HPDE6-E6E7 (cell line): Measurements from ENCODE around the gene NIPAL3.

ENCODE experiments used
- DNase-seq: peaks from one replicate; pipeline ENCODE4 v3.0.0; 2011; ENCODE audit warnings: missing footprints; ENCODE audit errors: extremely low spot score

NIPAL3 gene

DNA sequence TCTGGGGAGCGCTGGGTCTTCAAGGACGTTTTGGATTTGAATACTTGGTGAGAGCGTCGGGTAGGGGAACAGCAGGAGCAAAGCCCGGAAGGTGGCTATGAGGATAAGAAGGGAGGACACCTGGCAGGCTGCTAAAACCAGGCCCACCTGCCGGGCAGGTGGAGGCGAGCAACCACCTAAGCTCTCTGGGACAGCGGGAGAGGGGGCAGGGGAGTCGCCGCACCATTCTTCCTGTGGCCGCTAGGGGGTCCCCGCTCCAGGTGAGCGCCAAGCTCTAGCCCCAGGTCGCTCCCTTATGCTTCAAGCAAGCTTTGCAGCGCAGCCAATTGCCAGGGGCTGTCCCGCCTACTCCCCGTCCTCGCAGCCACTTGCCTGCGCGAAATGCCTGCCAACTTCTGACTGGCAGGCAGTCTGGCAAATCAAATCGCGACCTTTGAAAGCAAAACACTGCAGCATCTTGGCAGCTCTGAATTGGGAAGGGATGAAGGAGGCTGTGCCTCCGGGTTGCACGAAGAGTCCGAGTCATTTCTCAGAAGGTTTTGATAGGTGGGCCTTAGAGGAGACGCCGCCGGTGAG is at the start of gene NIPAL3:
TSS of gene NIPAL3 (plus strand) at position 469 of the 576 bp plus-strand sequence. CDS start 3,746 bp downstream, outside the sequence.
- peak; percentile 90 for DNase-seq

DNA sequence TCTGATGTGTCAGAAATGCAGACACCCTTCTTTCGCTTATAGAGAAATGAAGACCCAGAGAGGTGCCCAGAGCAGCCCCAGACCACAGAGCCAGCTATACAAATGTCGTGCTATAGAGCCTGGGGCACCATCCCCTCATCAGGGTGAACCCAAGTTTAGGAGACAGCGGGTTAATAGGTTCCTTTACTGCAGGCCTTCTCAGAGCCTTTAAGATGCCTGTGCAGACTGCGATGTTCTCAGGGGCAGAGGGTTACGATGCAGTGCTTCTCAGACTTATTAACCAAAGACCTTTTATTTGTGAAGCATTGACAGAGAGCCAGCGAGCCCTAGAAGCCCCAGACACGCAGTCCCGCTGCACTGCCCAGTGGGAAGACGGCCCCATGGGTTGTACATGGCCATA is 48.9 kb upstream of the NIPAL3 start:
- no peak for DNase-seq

DNA sequence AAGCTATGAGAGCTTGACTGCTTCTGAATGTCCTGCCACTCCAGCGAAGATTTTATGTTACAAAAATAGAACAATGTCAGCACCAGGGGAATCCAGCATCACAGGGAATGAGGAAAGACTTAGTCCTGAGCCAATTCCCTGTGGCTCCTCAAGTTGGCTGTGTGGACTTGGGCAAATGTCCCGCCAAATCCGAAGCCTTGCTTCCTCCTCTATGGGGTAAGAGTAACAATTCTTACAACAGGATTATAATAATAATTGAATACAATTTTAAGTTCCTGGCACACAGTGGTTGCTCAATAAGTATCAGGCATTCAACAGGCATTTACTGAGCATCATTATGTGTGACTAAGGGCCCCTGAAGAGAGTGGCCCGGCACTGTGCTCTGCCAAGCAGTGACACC is 46.4 kb upstream of the NIPAL3 start:
- no peak for DNase-seq

DNA sequence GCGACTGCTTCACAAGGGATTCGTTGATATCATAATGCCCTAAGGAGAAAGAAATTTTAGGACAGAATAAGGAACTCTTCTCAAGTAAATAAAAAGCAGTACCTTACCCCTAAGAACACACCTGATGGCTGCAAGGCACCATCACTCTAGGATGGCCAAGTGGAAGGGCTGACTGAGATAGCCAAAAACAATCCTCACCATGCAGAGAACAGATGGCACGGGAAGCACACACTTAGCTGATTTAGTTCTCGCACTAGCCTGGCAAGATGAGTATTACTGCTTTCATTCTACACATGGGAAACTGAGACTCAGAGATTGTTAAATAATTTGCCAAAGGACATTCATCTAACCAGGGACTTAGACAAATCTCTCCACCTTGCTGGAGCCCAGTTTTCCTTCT is 45.8 kb upstream of the NIPAL3 start:
- no peak for DNase-seq

GRCh38 chr1:24373044-24373443 is 42.6 kb upstream of the NIPAL3 start:
- no peak for DNase-seq

- no peak for DNase-seq
Observed at GRCh38 chr1:24373710-24374109, 41.9 kb upstream of the NIPAL3 start.

- DNase-seq: peak; percentile 65
Observed at GRCh38 chr1:24374891-24375786, 40.5 kb upstream of the NIPAL3 start.

DNA sequence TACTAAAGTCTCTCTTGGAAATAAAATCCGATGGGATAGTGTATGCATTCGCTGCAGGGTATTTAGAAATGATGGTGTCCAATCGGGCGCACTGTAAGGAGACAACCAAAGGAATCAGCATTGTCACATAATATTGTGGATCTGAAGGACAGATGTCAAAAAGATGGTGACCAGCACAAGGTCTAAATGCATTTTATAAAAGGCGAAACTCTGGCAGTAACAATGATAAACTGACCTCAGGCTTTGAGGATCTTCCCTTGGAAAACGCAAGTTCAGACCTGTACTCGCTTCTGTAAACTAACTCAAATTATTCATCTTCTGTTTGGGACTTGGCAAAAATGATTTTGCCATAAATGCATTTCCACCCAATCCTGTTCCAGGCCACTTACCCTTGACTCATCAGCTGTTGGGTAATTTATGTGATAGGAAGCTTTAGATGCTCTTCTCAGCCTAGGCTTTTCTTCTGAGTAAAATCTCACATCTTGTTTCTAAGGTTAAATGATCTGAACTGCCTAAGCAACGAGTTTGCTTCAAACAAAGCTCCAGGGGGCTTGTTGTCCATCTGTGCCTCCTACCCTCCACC is 35.8 kb upstream of the NIPAL3 start:
- DNase-seq: peak; percentile 76

DNA sequence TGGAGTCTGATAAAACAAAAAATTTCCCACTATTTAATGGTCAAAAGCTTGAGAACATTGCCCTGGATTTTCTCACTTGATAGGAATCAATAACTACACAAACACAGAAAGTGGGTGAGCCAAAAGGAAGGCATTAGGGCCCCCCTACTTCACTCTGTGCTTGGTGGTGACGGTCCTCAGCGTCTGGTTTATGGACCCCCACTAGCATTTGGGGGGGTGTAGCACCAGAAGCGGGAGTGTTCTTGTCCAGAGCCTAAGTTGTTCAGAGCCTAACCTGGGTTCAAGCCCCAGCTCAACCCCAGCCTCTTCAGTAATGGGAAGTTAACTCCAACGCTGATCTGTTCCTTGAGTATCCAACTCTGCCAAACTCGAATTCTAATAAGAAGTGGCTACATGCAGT is 35.1 kb upstream of the NIPAL3 start:
- no peak for DNase-seq

DNA sequence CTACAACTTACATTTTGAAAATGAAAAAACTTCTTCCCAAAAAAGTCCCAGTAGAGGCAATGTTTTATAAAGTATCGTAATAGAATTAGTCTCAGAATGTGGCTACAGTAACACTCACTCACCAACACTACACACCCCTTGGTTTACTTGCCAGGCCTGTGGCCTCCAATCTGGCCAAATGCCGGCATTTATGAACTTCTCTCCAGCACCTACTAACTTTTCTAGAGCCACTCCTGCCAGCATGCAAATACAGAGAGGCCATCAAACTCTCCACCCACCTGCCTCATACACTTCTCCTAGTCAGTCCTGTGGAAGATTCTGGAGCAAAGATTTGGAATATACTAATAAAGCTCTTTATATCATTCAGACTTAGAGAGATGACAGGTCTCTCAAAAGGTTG is 34.3 kb upstream of the NIPAL3 start:
- DNase-seq: no peak

DNA sequence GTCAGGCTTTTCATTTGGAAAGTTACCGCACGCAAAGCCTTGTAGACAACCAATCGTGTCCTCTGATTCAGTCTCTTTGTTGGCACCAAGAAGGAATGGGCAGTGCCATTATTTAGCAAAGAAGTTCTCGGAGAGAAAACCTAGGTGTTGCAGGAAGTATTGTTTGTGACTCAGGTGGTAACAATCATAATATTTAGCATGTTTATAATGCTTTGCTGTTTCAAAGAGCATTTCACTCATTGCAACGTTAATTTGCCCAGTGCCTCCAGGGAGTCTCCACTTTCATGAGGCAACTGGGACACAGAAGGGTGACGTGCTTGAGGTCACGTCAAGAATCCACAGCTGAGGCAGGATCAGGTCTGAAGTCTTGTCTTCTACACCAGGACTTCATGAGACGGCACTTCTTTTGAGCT is 33.4 kb upstream of the NIPAL3 start:
- DNase-seq: peak; percentile 56

- no peak for DNase-seq
Observed at GRCh38 chr1:24383381-24383940, 32.1 kb upstream of the NIPAL3 start.

GRCh38 chr1:24384251-24385090 is 31.1 kb upstream of the NIPAL3 start:
- peak; percentile 85 for DNase-seq

DNA sequence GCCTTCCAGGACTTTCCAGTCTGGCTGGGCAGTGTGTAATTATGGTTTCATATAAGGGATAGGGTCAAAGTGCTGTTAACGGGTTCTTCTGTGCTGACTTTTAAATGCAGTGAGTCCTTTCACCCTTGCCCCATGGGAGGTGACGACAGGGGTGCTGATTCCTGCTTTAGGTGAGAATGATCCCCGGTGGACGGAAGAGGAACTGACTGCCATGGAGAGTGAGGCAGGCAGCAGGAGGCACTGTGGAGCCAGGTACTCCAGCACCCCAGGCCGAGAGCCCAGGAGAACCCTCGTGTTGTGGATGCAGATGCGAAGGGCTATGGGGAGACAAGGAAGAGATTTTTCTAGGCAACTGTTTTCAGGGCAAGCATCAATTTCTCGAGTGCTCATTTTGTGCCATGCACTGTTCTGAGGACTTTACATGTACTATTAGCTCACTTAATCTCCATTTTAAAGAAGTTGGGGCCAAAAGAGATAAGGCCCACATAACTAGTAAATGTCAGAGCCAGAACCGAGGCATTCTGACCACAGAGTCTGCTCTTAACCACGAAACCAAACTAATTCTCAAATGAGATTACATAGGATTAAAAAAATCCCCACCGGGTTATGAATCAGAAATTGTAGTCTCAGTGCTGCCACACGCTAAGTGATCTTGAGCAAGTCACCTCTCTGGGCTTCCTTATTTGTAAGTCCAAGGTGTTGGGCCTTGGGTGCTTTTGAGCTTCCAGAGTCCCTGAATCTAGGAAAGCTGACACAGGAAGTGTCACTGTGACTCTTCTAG is 30.3 kb upstream of the NIPAL3 start:
- DNase-seq: no peak

GRCh38 chr1:24386241-24386640 is 29.4 kb upstream of the NIPAL3 start:
- no peak for DNase-seq

GRCh38 chr1:24386931-24387330 is 28.7 kb upstream of the NIPAL3 start:
- no peak for DNase-seq

DNA sequence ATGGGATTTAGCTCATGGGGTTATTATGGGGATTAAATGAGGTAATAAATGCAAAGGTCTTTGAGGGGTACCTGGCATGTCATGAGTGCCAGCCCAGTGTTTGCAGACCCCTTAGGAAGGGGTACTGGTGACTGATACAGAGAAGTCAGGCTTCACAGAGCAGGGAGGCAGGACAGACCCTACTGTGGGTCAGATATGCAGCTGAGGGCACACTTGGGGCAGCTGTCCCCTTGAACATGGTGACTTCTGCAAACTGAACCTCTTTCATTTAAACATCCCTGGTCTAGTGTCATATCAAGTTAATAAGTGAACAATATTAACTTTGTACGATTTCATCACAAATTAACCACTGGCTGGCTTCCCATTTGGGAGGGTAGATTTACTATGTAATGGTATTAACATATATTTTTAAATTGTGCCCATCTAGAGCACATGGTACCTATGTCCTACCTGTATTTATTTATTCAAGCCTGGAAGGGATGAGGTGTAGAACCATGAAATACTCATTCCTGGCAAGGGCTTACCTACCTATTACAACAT is 27.9 kb upstream of the NIPAL3 start:
- DNase-seq: no peak

DNA sequence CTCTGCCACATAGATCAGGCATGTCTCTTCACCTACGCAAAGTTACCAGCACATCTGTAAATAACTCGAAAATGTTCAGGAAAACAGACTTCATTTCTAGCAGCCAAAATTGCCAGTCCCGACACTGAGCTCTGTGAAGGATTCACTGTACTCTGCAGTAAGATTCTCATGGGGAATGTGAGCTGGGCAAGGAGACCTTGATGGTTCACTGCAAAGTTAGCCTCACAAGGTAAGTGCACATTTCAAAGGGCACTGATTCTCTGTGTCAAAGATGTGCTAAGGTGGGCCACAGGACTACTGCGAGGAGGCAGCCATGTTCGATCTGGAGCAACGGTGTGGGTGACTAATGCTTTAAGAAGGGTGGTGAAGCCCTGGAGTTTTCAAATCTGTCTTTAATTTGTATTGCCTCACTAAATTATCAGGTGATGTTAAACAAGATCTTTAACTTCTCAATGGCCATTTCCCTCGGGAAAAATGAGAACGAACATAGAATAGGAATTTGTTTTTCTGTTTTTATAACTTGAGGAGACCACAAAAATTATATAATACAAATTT is 27.2 kb upstream of the NIPAL3 start:
- no peak for DNase-seq

DNA sequence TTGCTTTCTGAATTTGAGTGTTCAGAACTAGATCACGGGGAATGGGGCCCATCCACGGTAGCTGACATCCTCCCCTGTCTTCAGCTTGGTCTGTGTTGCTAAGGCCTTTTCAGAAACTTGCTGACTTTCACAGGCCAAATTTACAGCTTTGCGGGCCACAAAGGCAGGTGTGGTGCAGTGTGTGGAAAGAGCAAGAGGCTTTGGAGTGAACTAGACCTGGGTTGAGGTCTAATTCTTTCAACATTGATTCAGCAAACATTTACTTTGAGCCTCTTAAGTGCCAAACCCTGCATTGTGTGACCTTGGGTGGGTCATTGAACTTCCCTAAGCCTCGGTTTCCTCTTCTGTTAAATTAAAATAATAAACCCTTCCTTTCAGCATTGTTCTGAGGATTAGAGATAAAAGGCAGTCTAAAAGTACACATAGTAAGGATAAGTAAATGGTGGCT is 26.3 kb upstream of the NIPAL3 start:
- no peak for DNase-seq
